Activated CD4-positive, alpha-beta T cell treated with anti-CD3 and anti-CD28 coated beads, Interleukin-2, amount 50 U/mL, for 4 hours (primary cell): ENCODE measurements around the gene ZC3H12A.

Source experiments
- DNase-seq, 2 experiments: peaks; one replicate each; pipeline ENCODE4 v3.0.0-alpha.2; 2020

ZC3H12A gene

DNA sequence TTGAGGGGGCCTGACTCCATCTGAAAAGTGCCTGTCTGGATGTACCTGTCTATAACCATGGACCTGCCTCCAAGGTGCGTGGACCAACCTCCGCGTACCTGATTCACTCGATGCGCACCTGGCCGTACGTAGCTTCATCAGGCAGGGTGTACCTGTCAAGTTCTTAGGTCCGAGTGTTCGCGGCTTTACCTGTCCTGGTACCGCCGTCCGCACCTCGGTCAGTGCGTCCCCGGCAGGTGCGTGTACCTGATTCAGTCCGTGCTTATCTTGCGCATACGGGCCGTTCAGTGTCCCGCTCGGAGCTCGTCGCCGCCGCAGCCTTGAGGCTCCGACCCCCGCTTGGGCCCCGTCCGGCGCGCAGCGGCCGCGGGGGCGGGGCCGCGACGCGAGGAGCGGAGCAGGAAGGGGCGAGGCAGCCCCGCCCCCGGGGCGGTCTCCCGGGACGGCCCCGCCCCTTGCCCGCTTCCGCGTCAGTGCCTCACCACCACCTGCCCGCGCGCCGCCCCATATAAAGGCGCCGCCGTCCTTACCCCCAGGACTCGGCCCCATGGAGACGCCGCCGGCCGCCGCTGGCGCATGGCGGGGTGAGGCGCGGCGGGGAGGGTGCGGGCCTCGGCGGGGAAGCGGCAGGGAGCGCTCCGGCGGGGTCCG, at the start of gene ZC3H12A:
Gene ZC3H12A (plus strand): TSS at position 535 of the 651 bp plus-strand sequence. CDS start 917 bp downstream, outside the sequence.
- peak; percentile 88 to 90 for DNase-seq

DNA sequence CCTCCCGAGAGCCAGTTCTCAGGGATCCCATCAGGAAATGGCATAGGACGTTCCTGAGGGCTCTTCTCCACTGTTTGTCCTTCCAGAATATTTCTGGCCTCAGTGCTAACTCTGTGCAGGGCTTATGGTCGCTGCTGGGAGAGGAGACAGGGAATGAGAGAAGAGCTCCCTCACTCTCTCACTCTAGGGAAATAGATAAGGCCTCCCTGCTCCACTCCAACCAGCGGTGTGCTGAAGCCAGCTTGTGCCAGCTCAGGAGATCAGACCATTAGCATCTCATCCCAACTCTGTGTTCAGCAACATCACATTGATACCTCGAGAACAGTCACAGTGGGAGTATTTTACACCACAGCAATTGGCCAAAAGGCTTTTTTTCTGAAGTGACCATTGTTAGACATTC, 49.2 kb upstream of the ZC3H12A start:
- no peak for DNase-seq

DNA sequence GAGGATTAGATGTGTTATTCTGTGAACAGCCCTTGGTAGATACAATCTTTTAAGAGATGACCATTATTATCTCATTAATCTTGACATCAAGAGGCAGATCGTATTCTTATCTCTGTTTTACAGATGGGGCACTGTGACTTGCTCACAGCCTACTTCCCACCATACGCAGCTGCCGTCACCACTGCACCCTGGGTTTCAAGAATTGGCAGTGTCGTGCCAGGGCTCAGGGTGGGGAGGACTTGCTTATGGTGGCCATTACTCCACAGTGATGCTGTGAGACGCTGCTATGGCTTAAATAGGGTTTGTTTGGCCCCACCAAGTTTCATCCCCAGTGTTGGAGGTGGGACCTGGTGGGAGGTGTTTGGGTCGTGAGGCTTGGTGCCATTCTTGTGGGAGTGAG, 45.4 kb upstream of the ZC3H12A start:
- no peak for DNase-seq

DNA sequence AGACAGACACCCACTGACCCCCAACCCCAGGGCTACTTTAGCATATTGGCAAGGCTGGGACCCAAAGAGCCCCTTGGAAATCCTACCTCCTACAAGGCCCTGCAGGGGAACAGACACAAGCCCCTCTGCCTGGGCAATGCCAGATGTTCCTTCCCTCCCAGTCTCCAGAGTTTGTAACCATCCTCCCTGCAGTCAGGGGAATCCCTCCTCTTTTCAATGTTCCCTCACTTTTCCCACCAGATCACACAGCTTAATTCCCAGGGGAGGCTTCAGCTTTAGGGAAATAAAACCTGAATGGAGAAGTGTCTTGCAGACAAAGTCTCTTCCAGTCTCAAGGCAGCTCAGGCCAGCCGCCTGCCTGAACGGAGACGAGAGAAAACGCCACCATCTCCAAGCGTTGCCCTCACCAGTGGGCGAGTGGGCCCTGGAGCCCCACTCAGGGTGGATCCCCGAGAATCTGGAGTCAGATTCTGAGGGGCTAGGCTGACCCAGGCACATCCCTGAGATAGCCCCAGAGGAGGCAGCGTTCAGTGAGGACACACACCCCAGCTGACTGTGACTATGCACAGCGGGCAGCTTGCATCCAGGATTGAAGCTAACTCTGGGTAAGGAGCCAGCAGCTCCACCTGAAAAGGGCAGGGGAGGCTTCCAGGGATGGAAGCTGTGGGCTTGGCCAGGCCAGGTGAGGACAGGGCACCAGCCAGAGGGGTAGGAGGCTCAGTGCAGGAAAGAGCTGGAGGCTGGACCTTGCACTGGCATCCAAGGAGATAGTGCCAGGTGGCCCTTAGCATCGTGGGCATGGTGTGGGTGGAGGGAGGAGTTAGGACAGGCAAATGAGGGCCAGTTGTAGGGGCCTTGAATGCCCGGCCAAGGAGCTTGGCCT, 44.0 kb upstream of the ZC3H12A start:
- DNase-seq, result no peak

DNA sequence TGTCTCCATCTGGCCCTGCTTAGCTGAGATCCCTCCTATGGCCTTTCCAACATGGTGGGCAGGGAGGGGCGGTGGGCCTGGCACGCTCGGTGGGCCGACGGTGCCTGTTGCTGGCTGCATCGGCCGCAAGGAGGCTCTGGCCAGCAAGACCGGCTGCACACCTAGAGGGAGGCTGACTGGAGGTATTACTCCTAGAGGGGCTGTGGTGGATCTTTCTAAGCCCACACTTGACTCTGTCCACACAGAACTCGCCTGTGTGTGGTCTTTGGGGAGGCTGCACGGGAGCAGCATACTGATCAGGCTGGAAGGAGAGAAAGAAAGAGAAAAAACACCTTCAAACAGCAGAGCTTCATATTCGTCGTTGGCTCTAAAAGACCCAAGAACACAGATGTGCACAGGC, 41.7 kb upstream of the ZC3H12A start:
- no peak for DNase-seq

DNA sequence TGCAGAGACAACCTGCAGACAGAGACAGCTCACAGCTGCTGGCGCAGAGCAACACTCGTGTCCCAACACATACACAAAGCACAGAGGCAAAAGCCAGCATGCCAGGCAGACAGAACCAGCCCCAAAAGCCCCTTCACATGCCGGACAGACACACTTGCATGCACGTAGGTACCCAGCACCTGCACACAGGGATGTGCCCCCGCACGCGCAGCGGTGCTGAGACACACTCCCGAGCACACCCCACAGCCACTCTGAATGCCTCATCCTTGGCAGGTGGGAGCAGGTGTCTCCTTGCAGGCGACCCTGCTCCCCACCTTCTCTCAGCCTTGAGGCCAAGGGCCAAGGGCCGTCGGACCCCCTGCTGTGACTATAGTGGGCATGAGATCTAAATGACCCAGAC, 41.2 kb upstream of the ZC3H12A start:
- DNase-seq, result no peak

DNA sequence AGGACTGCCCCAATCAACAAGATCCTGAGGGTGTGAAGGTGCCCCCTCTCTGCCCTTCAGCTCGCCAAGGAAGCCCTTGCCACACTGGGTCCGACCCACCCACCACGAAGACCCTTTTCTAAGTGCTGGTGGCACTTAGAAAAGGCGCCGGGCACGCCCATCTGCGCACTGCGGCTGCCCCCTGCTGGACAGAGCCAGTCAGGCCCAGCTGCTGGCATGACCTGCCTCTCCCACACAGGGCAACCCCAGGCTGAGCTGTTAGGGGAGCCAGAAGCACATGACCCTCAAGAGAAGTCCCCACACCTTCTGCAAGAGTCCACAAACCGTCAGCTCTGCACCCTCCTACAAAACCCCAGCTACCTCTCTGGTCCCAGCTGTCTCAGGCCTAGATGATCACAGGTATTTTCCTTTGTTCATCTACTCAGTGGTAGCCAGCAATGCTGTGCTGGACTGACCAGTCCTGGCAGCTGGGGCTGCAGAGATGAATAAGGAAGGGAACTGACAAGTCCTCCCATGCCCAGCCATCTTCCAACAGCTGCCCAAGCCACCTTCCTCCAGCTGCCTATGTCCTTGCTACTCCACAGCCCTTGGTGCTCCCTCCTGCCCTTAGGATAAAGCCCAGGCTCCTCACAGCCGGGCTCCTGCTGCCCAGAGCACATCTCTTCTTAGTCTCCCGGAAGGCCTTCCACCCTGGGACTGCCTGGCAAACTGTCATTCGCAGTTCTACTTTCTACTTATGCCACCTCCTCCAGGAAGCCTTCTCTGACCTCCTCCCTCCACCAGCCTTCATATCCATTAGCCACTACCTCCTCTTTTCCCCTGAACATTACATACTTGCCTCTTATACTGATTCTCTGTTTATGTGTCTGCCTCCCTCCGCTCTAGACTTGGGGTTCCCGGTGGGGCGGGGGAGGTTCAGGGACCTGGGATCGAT, 39.8 kb upstream of the ZC3H12A start:
- peak; percentile 58 to 67 for DNase-seq

DNA sequence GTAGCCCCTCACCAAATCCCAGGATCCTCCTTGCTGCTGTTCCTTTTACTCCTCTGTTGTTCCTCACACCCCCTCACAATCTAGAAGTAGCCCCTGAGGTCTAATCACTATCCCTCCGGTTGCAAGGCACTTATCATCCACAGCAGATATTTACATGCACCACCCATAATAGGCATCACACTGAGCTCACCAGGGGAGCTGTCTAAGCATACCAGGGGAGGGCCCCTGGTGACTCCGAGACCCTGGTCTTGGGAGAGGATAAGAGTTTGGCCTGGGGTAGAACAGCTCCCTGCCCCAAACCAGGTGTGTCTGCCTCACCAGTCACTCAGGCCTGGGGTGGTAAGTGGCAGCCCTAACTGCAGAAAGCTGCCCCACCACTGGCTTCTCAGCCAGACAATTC, 37.3 kb upstream of the ZC3H12A start:
- DNase-seq, result no peak

DNA sequence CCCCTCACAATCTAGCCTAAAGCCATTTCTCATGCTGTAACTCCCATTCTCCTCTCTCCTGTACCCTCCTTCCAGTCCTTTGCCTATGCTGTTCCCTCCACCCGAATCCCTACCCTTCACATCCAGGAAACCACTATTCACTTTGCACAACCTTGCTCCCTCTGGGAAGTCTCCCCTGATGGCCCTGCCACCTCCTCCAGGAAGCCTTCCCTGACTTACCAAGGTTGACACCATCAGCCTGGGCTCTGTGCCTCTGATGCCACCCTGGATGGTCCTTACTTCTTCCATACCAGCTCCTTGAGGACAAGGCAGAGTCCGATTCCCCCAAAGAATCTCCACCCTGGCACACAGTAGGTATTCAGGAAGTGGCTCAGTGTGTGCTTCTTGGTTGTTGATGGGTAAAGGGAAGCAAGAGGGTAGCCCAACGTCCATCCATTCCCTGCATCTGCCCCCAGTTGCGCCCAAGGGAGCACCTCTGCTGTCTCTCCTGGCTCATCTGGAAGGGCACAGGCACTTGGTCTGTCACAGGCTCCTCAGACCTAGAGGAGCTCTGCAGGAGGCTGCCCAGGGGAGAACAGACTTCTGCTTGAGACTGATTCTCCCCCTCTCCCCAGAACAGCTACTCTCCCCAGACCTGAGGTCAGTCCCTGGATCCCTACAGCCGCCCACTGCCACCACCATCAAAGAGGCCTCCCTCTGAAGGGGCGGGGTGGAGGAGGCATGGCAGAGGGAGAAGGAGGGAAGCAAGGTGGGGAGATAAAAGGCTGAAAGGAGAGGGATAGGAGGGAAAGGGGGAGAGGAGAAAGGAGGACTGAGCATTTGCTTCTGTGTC, 36.1 kb upstream of the ZC3H12A start:
- DNase-seq, result no peak

DNA sequence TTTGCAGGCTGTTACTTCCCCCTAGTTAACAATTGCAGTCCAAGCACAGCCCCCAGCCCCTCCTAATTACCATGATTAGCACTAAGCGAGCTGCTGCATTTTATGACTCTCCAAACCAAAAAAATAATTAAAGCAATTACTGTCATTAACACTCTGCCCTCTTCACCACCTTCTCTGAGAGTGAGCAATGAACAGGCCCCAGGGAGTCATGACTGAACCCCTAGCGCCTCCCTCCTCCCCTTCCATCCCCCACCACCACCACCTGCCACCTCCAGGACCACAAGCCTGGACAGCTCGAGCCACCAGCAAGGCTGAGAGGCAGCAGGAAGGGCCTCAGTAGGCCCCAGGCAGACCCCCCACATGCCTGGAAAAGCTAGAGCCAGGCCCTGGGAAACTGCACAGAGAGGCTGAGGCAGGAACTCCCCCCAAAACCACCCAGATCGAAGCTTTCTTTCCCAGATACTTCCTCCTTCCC, 35.5 kb upstream of the ZC3H12A start:
- no peak for DNase-seq

DNA sequence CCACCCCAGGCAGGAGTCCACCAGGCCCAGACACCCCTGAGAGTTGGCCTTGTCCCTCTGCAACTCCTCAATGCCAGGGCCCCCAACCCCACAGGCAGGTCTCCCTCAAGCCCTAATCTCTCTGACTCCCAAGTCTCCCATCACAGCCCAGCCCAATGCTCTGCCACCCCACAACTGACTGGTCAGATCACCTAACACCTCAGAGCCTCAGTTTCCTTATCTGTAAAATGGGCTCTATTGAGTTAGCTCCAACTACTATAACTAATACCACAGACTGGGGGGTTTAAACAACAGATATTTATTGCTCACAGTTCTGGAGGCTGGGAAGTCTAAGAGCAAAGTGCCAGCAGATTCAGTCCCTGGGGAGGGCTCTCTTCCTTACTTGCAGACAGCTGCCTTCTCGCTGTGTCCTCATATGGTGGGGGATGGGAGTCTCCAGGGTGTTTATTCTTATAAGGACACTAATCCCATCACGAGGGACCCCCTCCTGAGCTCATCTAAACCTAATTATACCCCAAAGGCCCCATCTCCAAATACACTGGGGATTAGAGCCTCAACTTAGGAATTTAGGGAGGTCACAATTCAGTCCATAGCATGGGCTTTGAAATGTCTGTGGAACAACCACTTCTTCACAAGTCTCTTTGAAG, 34.9 kb upstream of the ZC3H12A start:
- DNase-seq, result no peak

DNA sequence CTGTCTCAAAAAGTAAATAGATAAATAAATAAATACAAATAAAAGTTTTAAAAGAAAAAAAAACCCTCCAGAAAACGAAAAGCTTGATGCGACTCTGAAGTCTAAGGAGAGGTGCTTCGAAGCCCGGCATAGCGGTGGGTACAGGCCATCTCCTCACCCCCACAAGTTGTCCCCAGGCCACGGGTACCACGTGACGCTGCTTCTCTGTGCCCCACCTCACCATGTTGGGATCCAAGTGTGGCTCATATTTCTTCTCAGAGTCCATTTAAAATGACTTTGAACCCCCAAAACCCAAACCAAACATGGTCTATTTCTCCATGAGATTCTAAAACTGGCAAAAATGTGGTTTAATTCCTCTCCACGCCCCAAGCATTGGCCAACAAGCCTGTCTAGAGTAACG, 32.9 kb upstream of the ZC3H12A start:
- no peak for DNase-seq

DNA sequence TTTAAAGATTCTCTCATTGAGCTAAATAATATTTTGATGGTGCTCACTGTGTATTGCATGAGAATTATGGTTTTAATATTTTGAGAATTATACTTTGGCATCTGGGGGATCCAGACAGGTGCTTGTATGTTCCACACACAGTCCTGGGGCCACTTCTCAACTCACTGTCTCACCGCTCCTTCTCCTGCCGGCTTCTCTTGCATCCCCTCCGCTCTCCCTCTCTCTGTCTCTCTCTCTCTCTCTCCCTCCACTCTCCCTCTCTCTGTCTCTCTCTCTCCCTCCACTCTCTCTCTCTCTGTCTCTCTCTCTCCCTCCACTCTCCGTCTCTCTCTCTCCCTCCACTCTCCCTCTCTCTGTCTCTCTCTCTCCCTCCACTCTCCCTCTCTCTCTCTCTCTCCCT, 32.2 kb upstream of the ZC3H12A start:
- no peak for DNase-seq

DNA sequence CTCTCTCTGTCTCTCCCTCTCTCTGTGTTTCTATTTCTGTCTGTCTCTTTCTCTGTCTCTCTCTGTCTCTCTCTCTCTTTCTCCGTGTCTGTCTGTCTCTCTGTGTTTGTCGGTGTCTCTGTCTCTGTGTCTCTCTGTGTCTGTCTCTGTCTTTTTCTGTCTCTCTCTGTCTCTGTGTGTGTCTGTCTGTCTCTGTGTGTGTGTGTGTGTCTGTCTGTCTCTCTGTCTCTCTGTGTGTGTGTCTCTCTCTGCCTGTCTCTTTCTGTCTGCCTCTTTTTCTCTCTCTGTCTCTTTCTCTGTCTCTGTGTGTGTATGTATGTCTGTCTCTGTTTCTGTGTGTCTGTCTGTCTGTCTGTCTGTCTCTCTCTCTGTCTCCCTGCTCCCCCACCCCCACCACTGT, 31.7 kb upstream of the ZC3H12A start:
- DNase-seq, result no peak

DNA sequence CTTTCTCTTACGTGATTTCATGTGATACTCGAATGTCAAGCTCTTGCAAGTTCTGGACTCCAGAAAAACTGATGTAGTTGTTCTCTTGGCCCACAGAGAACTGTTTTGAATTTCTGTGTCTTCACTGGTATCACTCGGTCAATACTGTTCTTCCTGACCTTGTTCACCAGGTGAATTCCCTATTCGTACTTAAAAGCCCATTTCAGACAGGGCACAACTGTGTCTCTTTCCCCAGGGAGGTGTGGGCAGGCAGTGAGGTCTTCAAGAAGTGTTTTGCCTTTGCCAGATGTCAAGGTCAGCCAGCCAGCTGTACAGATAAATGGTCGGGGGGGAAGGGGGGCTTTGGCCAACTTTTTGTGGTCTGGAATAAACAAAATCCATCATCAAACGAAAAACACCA, 27.5 kb upstream of the ZC3H12A start:
- no peak for DNase-seq

DNA sequence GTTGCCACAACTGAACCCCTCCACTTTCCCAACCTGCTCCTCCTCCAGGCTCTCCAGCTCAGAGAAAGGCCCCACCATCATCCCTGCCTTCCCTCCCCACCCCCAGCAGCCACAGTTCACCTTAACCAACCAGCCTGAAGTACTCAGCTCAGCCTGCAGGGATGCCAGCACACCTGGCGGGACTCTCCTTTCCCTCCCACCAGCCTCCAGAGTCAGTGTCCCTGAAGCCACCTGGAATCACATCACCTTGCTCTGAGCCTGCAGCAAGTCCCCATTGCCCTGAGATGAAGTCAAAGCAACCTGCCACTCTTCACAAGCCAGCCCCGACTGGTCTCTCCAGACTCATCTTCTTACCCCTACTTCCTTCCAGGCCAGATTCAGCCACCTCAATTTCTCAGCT, 26.2 kb upstream of the ZC3H12A start:
- no peak for DNase-seq

DNA sequence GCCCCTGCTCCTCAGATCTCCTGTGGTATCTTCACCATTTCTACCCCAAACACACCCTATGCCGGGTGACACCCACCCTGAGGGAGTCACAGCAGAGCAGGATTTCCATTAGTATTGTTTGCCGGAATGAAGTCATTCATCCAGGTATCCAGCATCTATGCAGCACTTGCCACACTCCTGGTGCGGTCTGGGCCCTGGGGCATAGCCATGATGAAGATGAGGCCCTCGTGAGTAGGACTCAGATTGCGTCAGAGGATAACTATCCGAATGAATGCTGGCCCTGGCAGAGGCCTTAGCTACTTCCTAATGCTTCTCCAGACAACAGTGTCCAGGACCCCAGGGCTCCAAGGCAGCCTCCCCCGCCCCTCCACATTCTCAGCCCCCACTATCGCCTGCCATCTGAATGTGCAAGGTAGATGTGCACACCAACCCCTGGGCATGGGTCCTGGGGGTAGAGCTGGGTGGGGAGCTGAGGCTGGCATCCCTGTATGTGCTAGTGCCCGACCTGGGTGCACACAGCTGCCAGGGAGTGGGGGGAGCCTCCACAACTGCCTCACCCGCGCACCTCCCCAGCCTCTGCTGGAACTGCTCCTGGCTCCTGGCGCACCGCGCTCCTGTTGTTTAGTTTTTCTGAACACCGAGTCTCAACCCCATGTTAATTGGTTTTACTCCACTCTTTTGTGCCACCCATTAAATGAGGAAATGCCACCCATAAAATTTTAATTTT, 25.5 kb upstream of the ZC3H12A start:
- no peak for DNase-seq

DNA sequence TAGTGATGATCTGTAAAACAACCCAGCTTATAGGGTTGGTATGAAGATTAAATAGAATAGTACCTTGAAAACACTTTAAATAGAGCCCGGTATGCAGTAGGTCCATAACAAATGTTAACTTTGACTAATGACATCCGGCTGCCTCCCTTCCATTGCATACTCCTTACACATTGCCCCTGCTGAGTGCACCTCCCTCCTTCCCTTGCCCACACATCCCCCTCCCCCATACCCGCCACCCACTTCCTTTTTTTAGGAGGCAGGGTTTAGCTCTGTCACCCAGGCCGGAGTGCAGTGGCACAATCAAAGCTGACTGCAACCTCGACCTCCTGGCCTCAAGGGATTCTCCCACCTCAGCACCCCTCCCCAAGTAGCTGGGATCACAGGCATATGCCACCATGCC, 24.4 kb upstream of the ZC3H12A start:
- peak; percentile 19 to 39 for DNase-seq

DNA sequence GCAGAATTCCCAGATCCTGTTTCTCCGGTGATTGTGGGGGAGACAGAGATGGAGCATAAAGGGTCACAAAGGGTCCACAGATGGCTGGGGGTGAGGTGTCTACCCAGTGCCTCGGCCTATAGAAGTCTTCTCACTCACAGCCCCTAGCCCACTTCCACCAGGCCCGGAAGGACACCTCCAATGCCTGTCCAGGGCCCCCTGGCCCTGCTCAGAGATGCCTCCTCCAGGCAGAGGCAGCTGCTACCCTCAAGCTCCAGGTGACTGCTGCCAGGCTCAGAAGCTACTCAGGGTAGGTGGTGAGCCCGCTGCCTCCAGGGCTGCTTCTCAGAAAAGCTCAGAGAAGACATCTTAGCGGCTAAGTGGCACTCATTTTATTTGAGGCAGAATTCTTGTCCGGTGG, 22.0 kb upstream of the ZC3H12A start:
- DNase-seq, result no peak

DNA sequence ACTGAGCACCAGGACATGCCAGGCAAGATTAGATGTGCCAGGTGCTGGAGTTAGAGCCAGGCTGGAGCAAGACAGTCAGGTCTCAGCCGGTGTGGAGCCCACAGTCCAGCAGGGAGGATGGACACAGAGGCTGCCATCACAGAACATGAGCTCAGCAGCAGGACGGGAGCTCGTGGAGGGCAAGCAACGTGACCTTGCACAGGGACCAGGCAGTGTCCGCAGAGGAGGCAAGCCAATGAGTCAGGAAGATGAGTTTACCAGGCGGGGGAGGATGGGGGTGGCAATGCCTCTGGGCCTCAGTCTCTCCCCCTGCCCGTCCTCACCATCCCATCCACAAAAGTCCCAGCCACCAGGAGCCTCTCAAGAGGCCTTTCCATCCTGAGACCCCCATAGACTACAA, 20.7 kb upstream of the ZC3H12A start:
- DNase-seq, result no peak

DNA sequence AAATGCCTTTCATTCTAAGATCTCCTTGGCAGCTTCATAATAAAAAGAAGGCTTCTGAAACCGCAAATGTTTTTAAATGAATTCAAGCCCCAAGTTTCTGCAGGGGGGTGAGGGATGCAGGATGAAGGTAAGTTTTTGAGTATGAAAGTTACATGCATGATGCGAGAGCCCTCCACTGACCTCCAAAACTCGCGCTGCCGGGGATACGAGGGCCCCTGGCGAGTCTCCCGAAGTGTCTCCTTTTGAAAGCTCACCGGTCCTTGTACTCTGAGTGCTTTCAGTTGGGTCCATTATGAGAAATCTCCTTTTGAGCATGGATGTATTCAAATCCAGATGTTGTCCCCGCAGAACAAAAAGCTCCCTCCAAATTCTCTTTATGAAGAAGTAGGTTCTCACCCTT, 18.9 kb upstream of the ZC3H12A start:
- no peak for DNase-seq
